ENCODE results near the gene CASZ1. TPM values are rescaled to one million over a fixed set of nuclear protein-coding genes. Genes with fewer than 3 reads are reported as not detected.

Gene CASZ1
- total and polyA plus RNA-seq, 10 donors: 0.73 to 14.5 (median 9.1) TPM

DNA sequence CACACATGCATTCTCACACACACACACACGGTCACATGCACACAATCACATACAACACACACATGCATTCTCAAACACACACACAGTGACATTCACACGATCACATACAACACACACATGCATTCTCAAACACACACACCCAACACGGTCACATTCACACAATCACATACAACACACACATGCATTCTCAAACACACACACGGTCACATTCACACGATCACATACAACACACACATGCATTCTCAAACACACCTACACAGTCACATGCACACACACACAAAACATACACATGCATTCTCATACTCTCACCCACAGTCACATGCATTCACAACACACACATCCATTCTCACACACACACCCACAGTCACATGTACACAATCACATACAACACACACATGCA is 135.0 kb downstream of the CASZ1 start:
- DNase-seq: no peak
- TF ChIP-seq CTCF (IDR thresholded peaks at IDR 0.05 in 8 of 11, conservative IDR thresholded peaks at IDR 0.05 in 3 of 11): no peak
- no peak for TF ChIP-seq POLR2AphosphoS5 (IDR thresholded peaks at IDR 0.05)
- TF ChIP-seq POLR2A (IDR thresholded peaks at IDR 0.05): no peak
- intact Hi-C loops (cut with DNase I; ENCODE audit: low total_unique reads): no loop called here
- peaks cover 0 to 63% (median 18%) of the 10 kb centered on the region in 6 donors for H3K36me3 ChIP-seq
- H3K9me3 ChIP-seq: no peaks in the 10 kb centered on the region
- peaks cover 0 to 36% (median 21%) of the 10 kb centered on the region in 6 donors for H3K4me1 ChIP-seq
- no peak overlapping the region for H3K27ac ChIP-seq
- no peaks in the 10 kb centered on the region for H3K27me3 ChIP-seq (replicated peaks in 1 of 7)
- no peak overlapping the region for H3K4me3 ChIP-seq
- WGBS, 5 donors: 93 to 97% (median 96%) methylated on average over 5 of the region's 5 CpGs

GRCh38 chr1:10659646-10660540 is 136.6 kb downstream of the CASZ1 start:
- H3K4me1 ChIP-seq: peaks cover 0 to 20% (median 11%) of the 10 kb centered on the region in 6 donors
- 93 to 97% (median 95%) methylated on average over 25 to 52 of the region's 52 CpGs for WGBS, 5 donors
- H3K27me3 ChIP-seq (replicated peaks in 1 of 7): no peaks in the 10 kb centered on the region
- H3K4me3 ChIP-seq: no peak overlapping the region
- H3K9me3 ChIP-seq: no peaks in the 10 kb centered on the region
- DNase-seq: no peak
- TF ChIP-seq POLR2AphosphoS5 (IDR thresholded peaks at IDR 0.05): peak in 1 of 3 donors; percentile 7
- no peak for TF ChIP-seq CTCF (IDR thresholded peaks at IDR 0.05 in 8 of 11, conservative IDR thresholded peaks at IDR 0.05 in 3 of 11)
- peaks cover 0 to 69% (median 18%) of the 10 kb centered on the region in 6 donors for H3K36me3 ChIP-seq
- H3K27ac ChIP-seq: no peak overlapping the region
- intact Hi-C loops (cut with DNase I; ENCODE audit: low total_unique reads): no loop called here

GRCh38 chr1:10659218-10659617 is 137.2 kb downstream of the CASZ1 start:
- WGBS, 5 donors: 94 to 97% (median 96%) methylated on average over 17 to 18 of the region's 18 CpGs
- Histone ChIP-seq H3K27ac (no peak overlapping the region), H3K4me1 (peaks cover 0 to 14% (median 7%) of the 10 kb centered on the region in 6 donors), H3K27me3 (replicated peaks in 1 of 7) (no peaks in the 10 kb centered on the region), H3K9me3 (no peaks in the 10 kb centered on the region), H3K4me3 (no peak overlapping the region), H3K36me3 (peaks cover 0 to 69% (median 19%) of the 10 kb centered on the region in 6 donors)
- DNase-seq: no peak
- intact Hi-C loops (cut with DNase I; ENCODE audit: low total_unique reads): no loop called here
- TF ChIP-seq POLR2AphosphoS5 (IDR thresholded peaks at IDR 0.05) (no peak), POLR2A (IDR thresholded peaks at IDR 0.05) (no peak), CTCF (IDR thresholded peaks at IDR 0.05 in 8 of 11, conservative IDR thresholded peaks at IDR 0.05 in 3 of 11) (no peak)

DNA sequence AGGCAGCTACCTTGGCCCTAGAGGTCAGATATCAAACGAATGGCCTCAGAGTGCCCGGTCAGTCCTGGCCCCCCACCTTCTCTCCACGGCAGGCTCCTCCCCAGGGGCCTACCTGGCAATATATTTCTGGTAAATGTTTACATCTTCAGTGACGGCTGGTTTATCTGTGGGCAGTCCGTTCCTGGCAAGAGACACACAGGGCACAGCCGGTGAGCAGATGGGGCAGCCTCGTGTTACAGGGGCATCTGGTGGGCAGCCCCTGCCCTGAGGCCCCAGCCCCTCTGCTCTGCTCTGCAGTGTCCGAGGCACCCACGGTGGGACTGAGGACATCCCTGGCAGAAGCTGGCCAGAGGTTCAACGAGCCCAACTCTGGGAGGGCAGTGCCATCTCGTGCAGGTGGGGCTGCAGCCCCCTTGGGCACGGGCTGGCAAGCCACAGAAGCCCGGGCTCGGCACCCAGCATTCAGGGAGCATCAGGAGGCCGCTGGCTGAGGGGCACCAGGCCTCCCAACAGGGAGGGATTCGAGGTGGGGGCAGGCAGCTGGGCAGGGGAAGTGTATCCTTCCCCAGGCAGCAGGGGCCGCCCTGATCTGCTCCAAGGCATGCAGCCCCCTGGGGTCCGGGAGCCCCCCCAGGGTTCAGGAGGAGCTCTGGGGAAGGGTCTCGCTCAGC is 137.9 kb downstream of the CASZ1 start:
- DNase-seq: no peak
- H3K4me1 ChIP-seq: peaks cover 0 to 7% (median 2%) of the 10 kb centered on the region in 6 donors
- no peak overlapping the region for H3K4me3 ChIP-seq
- peaks cover 0 to 69% (median 24%) of the 10 kb centered on the region in 6 donors for H3K36me3 ChIP-seq
- TF ChIP-seq POLR2A (IDR thresholded peaks at IDR 0.05) (no peak), CTCF (IDR thresholded peaks at IDR 0.05 in 8 of 11, conservative IDR thresholded peaks at IDR 0.05 in 3 of 11) (no peak), POLR2AphosphoS5 (IDR thresholded peaks at IDR 0.05) (no peak)
- intact Hi-C loops (cut with DNase I; ENCODE audit: low total_unique reads): no loop called here
- 85 to 90% (median 88%) methylated on average over 11 to 19 of the region's 19 CpGs for WGBS, 5 donors
- H3K27me3 ChIP-seq (replicated peaks in 1 of 7): no peaks in the 10 kb centered on the region
- H3K27ac ChIP-seq: no peak overlapping the region
- no peaks in the 10 kb centered on the region for H3K9me3 ChIP-seq

Data from spleen (tissue), 11 donors.